ENCODE measurements around the gene TUBB. TPM values are rescaled to one million over a fixed set of nuclear protein-coding genes. Genes with fewer than 3 reads are reported as not detected.

Gene TUBB
- total and polyA plus RNA-seq, 9 of the 15 experiments (the other 6 are each of a cell fraction or from before 2014, with no cell fraction given), result 971 to 2,870 (median 1,478) TPM

GRCh38 chr6:30744054-30744805 is 24.1 kb downstream of the TUBB start, which contains the start of gene IER3 (continued):
- TF ChIP-seq, protein P1, sequence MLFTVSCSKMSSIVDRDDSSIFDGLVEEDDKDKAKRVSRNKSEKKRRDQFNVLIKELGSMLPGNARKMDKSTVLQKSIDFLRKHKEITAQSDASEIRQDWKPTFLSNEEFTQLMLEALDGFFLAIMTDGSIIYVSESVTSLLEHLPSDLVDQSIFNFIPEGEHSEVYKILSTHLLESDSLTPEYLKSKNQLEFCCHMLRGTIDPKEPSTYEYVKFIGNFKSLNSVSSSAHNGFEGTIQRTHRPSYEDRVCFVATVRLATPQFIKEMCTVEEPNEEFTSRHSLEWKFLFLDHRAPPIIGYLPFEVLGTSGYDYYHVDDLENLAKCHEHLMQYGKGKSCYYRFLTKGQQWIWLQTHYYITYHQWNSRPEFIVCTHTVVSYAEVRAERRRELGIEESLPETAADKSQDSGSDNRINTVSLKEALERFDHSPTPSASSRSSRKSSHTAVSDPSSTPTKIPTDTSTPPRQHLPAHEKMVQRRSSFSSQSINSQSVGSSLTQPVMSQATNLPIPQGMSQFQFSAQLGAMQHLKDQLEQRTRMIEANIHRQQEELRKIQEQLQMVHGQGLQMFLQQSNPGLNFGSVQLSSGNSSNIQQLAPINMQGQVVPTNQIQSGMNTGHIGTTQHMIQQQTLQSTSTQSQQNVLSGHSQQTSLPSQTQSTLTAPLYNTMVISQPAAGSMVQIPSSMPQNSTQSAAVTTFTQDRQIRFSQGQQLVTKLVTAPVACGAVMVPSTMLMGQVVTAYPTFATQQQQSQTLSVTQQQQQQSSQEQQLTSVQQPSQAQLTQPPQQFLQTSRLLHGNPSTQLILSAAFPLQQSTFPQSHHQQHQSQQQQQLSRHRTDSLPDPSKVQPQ (CRISPR knock-in tag; IDR thresholded peaks at IDR 0.05; ENCODE audit: borderline replicate concordance), result no peak
- TF ChIP-seq COPS2 (conservative IDR thresholded peaks at IDR 0.05) (no peak), NR2C1 (IDR thresholded peaks at IDR 0.05) (peak; percentile 91), NR2C1 (tag; IDR thresholded peaks at IDR 0.05) (peak; percentile 91), MLLT1 (IDR thresholded peaks at IDR 0.05) (peak; percentile 48 to 76; a peak in 2 of 4 replicates), NELFE (IDR thresholded peaks at IDR 0.05; ENCODE audit: insufficient read depth, insufficient read length) (no peak), ZNF354B (CRISPR knock-in tag; IDR thresholded peaks at IDR 0.05) (no peak), NCOA4 (IDR thresholded peaks at IDR 0.05; ENCODE audit: partially characterized antibody) (no peak), TCF7 (IDR thresholded peaks at IDR 0.05; ENCODE audit: borderline replicate concordance) (no peak), KLF6 (CRISPR knock-in tag; IDR thresholded peaks at IDR 0.05; ENCODE audit: borderline replicate concordance) (peak; percentile 69), CBX8 (IDR thresholded peaks at IDR 0.05; ENCODE audit: borderline replicate concordance, extremely low read depth, low read depth, low read length, poor library complexity, severe bottlenecking) (no peak), AFF1 (IDR thresholded peaks at IDR 0.05; ENCODE audit: low read depth in 1 of 2, partially characterized antibody in 2 of 2) (peak; percentile 65 to 87), BRF2 (IDR thresholded peaks at IDR 0.05; ENCODE audit: borderline replicate concordance, insufficient read depth, insufficient read length) (no peak), ZFP1 (CRISPR knock-in tag; IDR thresholded peaks at IDR 0.05) (peak; percentile 55; the same call in 1 of the 2 replicates), SNAPC5 (CRISPR knock-in tag; IDR thresholded peaks at IDR 0.05) (no peak)
- TF ChIP-seq, protein P2, sequence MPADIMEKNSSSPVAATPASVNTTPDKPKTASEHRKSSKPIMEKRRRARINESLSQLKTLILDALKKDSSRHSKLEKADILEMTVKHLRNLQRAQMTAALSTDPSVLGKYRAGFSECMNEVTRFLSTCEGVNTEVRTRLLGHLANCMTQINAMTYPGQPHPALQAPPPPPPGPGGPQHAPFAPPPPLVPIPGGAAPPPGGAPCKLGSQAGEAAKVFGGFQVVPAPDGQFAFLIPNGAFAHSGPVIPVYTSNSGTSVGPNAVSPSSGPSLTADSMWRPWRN (IDR thresholded peaks at IDR 0.05; ENCODE audit: low read depth), result no peak; the same call in 1 of the 2 replicates

Measured in K562 (cell line).